ENCODE data around the gene DIS3L. TPM values are rescaled to one million over a fixed set of nuclear protein-coding genes. Genes with fewer than 3 reads are reported as not detected.

DIS3L gene
- total RNA-seq, 1 donor from 2014 or later, result 8.1 TPM

DNA sequence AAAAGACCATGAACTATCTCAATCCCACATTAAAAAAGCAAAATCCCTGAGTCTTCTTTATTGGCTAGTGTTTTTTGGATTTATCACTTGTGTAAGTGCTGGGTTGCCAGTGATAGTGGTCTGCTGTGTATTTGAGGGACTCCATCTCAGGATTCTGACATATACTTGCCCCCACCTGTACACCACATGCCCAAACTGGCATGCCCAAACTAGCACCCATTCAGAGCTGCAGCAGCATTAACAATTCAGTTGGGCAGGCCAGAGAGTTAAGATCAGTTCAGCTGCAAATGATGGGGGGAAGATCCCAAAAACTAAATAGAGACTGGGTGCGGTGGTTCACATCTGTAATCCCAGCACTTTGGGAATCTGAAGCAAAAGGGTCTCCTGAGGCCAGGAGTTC is 69.4 kb downstream of the DIS3L start:
- no peaks in the 10 kb centered on the region for H3K36me3 Mint-ChIP-seq (ENCODE audit: low read depth, unreplicated experiment)
- no peaks in the 10 kb centered on the region for H3K9me3 Mint-ChIP-seq (ENCODE audit: unreplicated experiment)
- no peaks in the 10 kb centered on the region for H3K9me3 ChIP-seq (ENCODE audit: insufficient read depth, low read depth, low read length)
- H2AFZ ChIP-seq (ENCODE audit: low read depth, low read length), result no peak overlapping the region
- H3K36me3 ChIP-seq (ENCODE audit: insufficient read depth, low read length), result no peaks in the 10 kb centered on the region
- no peaks in the 10 kb centered on the region for H3K27me3 Mint-ChIP-seq (ENCODE audit: low read depth, unreplicated experiment)
- DNase-seq (ENCODE audit: low read depth) (no peak), FAIRE-seq (no peak)
- no peak overlapping the region for H3K4me3 ChIP-seq (ENCODE audit: insufficient read depth, low read depth, low read length)
- no peaks in the 10 kb centered on the region for H3K4me1 Mint-ChIP-seq (ENCODE audit: low read depth, unreplicated experiment)
- H3K27ac ChIP-seq (ENCODE audit: low read depth, low read length), result no peak overlapping the region
- no peak overlapping the region for H3K4me3 Mint-ChIP-seq (ENCODE audit: unreplicated experiment)
- H4K20me1 ChIP-seq (ENCODE audit: insufficient read depth, low read length), result no peaks in the 10 kb centered on the region
- no peaks in the 10 kb centered on the region for H3K79me2 ChIP-seq (ENCODE audit: insufficient read depth, low read length)
- H3K4me1 ChIP-seq (ENCODE audit: insufficient read depth, low read length), result no peaks in the 10 kb centered on the region
- H3K27me3 ChIP-seq (ENCODE audit: insufficient read depth, low read length), result no peaks in the 10 kb centered on the region
- no peak overlapping the region for H3K4me2 ChIP-seq (ENCODE audit: low read length)
- H3K27ac Mint-ChIP-seq (ENCODE audit: unreplicated experiment), result no peak overlapping the region
- TF ChIP-seq EZH2 (IDR thresholded peaks at IDR 0.05; ENCODE audit: insufficient read depth, low read length), result no peak
- TF ChIP-seq, protein P1, sequence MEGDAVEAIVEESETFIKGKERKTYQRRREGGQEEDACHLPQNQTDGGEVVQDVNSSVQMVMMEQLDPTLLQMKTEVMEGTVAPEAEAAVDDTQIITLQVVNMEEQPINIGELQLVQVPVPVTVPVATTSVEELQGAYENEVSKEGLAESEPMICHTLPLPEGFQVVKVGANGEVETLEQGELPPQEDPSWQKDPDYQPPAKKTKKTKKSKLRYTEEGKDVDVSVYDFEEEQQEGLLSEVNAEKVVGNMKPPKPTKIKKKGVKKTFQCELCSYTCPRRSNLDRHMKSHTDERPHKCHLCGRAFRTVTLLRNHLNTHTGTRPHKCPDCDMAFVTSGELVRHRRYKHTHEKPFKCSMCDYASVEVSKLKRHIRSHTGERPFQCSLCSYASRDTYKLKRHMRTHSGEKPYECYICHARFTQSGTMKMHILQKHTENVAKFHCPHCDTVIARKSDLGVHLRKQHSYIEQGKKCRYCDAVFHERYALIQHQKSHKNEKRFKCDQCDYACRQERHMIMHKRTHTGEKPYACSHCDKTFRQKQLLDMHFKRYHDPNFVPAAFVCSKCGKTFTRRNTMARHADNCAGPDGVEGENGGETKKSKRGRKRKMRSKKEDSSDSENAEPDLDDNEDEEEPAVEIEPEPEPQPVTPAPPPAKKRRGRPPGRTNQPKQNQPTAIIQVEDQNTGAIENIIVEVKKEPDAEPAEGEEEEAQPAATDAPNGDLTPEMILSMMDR (IDR thresholded peaks at IDR 0.05; ENCODE audit: insufficient read depth, low read depth, low read length), result no peak
- H3K9ac ChIP-seq (ENCODE audit: low read length), result no peak overlapping the region

DNA sequence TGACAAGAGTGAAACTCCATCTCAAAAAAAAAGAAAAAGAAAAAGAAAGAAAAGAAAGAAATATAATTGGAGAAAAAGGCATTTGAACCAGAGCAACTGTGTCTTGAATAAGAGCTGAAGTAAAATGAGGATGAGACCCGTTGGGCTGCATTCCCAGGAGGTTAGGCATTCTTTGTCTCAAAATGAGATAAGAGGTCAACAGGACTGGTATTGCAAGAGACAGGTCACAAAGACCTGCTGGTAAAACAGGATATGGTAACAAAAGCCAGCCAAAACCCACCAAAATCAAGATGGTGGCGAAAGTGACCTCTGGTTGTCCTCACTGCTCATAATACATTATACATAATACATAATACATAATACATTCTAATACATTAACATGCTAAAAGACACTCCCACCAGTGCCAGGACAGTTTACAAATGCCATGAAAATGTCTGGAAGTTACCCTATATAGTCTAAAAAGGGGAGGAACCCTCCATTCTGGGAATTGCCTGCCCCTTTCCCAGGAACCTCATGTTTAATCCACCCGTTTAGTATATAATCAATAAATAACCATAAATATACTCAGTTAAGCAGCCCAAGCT is 71.7 kb downstream of the DIS3L start:
- H3K9ac ChIP-seq (ENCODE audit: low read length), result no peak overlapping the region
- TF ChIP-seq EZH2 (IDR thresholded peaks at IDR 0.05; ENCODE audit: insufficient read depth, low read length), result no peak
- TF ChIP-seq, protein P1 (IDR thresholded peaks at IDR 0.05; ENCODE audit: insufficient read depth, low read depth, low read length), result no peak
- no peak overlapping the region for H3K4me3 ChIP-seq (ENCODE audit: insufficient read depth, low read depth, low read length)
- no peak overlapping the region for H3K27ac ChIP-seq (ENCODE audit: low read depth, low read length)
- H3K27me3 ChIP-seq (ENCODE audit: insufficient read depth, low read length), result no peaks in the 10 kb centered on the region
- Mint-ChIP-seq H3K4me3 (ENCODE audit: unreplicated experiment) (no peak overlapping the region), H3K27me3 (ENCODE audit: low read depth, unreplicated experiment) (no peaks in the 10 kb centered on the region), H3K4me1 (ENCODE audit: low read depth, unreplicated experiment) (no peaks in the 10 kb centered on the region), H3K36me3 (ENCODE audit: low read depth, unreplicated experiment) (no peaks in the 10 kb centered on the region), H3K9me3 (ENCODE audit: unreplicated experiment) (no peaks in the 10 kb centered on the region), H3K27ac (ENCODE audit: unreplicated experiment) (no peak overlapping the region)
- FAIRE-seq (no peak), DNase-seq (ENCODE audit: low read depth) (no peak)
- no peaks in the 10 kb centered on the region for H3K79me2 ChIP-seq (ENCODE audit: insufficient read depth, low read length)
- H3K36me3 ChIP-seq (ENCODE audit: insufficient read depth, low read length), result no peaks in the 10 kb centered on the region
- no peak overlapping the region for H2AFZ ChIP-seq (ENCODE audit: low read depth, low read length)
- H3K9me3 ChIP-seq (ENCODE audit: insufficient read depth, low read depth, low read length), result no peaks in the 10 kb centered on the region
- H4K20me1 ChIP-seq (ENCODE audit: insufficient read depth, low read length), result no peaks in the 10 kb centered on the region
- H3K4me2 ChIP-seq (ENCODE audit: low read length), result no peak overlapping the region
- peaks cover 2% of the 10 kb centered on the region for H3K4me1 ChIP-seq (ENCODE audit: insufficient read depth, low read length)

All from astrocyte (in vitro differentiated cells and primary cell).